Measurements from ENCODE around the gene TMEM53.
"Not testable (repeated sequence)": the region's sequence is repeated elsewhere in the genome, so short reads cannot be mapped to it uniquely, and the experiment has no call there.

Gene TMEM53

DNA sequence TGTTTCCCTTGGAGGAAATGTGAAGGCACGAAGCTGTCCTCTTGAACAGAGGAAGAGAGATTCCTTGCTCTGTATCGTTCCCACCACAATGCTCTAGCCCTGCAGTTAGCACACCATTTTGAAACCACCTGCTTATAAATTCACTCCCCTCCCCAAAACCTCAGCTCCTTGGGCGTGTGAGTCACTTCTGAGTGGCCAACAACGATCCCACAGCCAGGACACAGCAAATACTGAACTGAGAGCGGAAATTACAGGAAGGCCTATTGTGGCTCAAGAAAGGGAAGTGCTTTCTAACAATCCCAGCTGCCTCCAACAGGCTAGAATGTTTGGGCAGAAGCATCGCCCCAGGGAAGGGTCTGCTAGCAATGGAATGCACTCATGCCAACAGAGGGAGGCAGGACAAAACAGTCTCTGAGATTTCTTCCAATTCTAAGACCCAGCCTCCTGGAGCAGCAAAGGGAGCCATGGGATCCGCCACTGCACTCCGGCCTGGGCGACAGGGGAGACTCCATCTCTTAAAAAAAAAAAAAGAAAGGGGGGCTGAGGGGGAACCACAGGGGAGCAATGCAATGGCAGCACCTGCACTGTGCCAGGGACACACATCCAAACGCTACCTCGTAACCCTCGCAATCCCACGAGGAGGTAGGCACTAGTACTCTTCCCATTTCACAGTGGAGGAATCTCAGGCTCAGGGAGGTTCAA lies 1.9 kb downstream of the TMEM53 start:
- DNase-seq (ENCODE audit: low read depth), result no peak

DNA sequence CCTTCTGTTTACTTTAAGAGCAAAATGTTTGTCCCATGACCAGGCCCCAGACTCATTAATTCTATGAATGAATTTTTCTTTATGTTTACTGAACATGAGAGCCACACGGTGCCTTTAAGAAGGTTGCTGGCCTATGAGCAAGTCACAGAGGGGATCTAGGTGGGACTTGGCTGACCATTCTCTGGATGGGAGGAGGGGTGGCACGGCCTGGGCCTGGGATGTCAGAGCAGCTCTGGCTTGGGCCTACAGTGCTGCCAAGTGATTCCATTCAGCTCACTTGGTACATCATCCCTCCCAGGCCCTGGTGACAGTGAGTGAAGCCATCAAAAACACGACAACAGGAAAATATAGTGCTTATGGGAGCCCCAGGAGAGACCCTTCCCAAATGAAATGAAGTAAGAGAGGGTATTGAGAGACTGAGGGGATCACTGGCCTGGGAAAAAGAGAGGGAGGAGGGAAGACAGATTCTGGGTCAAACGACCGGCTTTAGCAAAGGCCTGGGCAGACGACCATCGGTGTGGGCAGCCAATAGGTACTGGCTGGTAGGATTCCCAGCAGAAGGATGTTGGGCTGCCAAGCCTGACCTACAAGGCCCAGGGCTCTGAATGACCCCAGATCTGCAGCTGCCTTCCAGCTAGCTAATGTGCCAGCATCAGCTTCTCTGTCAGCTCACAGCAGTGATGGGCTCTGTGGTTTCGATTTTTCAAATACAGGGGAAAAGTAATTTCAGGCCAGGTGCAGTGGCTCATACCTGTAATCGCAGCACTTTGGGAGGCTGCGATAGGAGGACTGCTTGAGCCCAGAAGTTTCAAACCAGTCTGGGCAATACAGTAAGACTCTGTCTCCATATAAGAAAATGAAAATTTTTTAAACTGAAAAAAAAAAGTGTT lies 3.3 kb downstream of the TMEM53 start:
- no peak for DNase-seq (ENCODE audit: low read depth)

DNA sequence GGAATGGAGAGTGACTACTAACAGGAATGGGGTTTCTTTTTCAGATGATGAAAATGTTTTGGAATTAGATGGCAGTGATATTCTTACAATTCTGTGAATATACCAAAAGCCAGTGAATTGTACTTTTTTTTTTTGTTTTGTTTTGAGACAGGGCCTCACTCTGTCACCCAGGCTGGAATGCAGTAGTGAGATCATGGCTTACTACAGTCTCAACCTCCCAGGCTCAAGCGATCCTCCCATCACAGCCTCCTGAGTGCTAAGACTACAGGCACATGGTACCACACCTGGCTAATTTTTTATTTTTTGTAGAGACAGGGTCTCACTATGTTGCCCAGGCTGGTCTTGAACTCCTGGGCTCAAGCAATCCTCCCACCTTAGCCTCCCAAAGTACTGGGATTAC lies 7.6 kb downstream of the TMEM53 start:
- DNase-seq (ENCODE audit: low read depth), result not testable (repeated sequence)

DNA sequence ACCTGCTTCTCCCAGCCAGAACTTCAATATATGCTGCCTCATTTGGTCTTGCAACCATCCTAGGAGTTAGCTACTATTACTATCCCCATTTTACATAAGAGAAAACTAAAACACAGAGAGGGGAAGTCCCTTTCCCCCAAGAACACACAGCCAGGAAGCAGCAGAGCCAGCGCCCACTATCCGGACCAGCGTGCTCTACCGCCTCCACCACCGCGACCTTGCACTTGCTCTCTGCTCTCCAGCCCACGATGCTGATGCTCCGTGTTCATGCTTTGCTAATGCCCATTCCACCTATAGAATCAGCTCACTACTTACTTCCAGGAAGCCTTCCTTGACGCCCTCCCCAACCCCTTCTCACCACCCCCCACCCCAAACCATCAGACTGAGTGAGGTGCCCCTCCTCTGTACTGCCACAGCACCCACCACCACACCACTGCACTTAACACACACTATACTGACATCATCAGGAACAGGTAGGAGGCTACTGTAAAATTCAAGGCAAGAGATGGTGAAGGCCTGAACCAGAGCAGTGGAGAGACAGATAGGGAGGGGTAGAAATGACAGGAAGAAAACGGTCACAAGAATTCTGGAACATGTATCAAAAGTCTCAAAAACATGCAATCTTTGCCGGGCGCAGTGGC lies 9.4 kb downstream of the TMEM53 start:
- peak; percentile 9 for DNase-seq (ENCODE audit: low read depth)

DNA sequence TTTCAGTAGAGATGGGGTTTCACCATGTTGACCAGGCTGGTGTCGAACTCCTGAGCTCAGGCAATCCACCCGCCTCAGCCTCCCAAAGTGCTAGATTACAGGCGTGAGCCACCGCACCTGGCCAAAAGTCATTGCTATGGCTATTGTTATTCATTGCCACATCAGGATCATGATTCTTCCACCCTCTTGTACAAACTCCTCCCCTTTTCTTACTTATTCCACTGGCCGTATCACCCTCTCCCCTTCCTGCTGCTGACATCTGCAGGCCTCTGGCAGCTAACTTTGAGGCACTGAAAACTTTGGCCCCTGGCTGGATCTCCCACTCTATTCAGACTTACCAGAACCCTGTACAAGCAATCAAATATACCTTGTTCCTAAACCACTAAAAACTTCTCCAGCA lies 10.9 kb downstream of the TMEM53 start:
- DNase-seq (ENCODE audit: low read depth), result no peak

DNA sequence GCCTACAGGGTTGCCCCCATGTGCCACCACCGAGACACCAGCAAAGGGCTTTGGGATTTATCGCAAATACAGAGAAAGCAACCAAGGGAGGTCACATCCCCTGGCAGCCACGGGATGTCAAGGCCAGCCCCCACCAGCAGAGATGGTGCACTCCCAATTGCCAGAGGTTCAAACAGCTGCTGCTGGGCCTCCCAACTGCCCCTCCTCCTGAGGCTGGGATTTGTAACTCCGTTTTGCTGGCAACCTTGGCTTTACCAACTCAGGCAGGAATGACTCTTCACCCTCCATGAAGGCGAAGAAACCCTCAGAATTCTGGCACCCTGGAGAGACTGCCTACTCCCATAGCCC lies 11.6 kb downstream of the TMEM53 start:
- DNase-seq (ENCODE audit: low read depth), result no peak

DNA sequence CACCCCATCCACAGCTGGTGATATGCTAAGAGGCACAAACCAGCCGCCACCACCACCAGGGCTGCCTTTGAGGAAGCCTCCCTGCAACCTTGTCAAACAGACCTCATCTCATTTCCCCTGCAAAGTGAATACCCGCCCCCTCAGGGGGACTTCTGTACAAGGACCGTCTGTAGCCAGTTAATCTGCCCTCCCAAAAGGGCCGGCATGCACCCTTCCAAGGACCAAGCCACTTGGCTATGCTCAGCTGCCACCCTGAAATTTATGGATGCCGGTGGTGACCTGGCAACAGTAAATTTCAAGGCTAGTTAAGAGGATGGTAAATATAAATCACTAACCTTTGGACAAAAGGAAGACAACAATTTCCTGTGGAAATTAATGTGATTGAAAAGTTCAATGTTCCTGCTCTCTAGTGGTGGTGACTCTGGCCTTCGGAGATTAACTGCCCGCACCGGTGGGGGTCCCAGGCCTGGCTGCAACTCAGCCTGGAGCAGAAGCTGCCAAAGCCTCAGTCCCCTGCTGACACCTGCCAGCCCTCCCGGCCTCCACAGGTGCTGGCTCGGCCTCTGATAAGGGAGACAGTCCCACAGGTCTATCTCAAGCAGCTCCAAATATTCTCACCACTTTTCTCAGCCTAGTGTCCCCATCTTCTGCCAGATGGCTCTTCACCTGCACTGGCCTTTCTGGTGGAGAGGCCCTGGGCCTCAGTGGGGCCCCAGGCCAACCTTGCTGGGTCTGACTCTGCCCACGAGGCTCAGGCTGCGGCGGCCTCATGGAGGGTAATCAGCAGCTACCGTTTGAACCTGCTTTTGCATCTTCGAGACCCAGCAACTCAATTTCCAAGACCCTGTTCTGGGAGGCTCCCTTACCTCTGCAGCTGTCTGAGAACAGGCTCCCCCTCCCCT lies 12.2 kb downstream of the TMEM53 start:
- no peak for DNase-seq (ENCODE audit: low read depth)

DNA sequence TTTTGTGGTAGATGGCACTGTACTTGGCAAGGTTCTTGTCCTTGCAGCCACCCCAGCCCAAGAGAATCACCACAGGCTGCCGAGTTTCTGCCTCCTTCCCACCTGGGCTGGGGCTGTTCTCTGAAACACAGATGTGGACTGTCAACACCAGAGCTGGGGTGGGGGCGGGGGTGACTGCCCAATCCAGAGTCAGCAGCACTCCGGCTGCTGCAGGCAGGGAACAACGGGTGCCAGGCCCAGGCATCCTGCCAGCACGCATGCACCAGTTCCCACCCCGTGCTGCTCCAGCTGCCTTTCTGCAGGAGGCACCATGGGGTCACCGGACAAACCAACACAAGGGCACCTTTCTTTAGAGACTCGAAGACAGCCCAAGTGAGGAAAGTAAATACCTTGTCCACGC lies 14.1 kb downstream of the TMEM53 start:
- no peak for DNase-seq (ENCODE audit: low read depth)

DNA sequence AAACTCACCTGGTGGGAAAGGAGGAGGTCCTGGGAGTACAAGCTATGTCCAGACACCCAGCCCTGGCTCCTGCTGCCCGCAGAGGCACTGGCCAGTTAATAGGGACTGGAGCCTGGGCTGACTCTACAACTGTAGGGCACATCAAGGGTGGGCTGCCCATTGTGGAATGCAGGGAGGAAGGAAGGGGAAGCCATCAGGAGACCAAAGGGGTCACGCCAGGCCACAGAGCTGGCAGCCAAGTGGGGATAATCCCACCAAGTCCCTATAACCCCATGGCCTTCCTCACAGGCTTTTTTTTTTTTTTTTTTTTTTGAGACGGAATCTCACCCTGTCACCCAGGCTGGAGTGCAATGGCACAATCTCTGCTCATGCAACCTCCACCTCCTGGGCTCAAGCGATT lies 14.7 kb downstream of the TMEM53 start:
- no peak for DNase-seq (ENCODE audit: low read depth)

DNA sequence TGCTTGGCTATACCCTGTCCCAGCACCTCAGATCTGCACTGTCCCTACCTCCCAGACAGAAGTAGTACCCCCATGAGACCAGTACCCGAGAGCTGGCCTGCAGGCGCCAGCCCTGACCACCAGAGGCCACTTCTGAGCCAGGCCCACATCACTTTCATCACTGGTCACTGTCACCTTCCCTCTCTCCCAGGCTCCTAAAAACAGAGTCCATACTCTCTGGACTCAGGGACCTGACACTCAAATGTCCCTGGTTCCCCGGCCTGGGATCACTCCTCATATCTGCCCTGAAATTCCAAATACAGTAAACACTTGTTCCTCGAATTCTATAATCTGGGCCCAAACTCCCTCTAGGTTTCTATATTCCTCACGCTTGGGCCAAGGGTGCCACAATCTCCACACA lies 18.7 kb downstream of the TMEM53 start:
- DNase-seq (ENCODE audit: low read depth), result no peak

DNA sequence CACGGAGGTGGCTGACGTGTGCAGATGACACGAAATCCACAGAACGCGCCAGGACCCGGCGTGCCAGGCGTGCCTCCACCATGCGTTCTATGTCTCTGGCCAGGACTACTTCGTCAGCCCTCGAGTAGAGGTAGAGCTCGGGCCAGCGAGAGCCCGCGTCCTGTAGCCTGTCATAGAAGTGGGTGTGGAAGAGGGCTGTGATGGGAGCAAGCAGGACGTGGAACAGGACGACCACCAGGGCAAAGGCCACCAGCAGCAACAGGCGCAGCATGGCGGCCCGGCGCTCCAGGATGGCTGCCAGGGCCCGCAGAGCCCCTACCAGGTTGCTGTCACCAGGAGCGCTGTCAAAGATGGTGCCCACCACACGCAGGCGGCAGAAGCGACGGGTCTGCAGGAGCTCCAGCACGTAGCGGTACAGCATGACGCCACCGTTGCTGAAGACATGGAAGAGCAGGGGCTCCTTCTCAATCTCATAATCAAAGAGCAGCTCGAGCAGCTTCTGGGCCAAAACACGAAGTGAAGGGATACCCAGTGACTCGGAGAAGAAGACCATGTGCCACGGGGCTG lies 19.6 kb downstream of the TMEM53 start:
- DNase-seq (ENCODE audit: low read depth), result no peak

DNA sequence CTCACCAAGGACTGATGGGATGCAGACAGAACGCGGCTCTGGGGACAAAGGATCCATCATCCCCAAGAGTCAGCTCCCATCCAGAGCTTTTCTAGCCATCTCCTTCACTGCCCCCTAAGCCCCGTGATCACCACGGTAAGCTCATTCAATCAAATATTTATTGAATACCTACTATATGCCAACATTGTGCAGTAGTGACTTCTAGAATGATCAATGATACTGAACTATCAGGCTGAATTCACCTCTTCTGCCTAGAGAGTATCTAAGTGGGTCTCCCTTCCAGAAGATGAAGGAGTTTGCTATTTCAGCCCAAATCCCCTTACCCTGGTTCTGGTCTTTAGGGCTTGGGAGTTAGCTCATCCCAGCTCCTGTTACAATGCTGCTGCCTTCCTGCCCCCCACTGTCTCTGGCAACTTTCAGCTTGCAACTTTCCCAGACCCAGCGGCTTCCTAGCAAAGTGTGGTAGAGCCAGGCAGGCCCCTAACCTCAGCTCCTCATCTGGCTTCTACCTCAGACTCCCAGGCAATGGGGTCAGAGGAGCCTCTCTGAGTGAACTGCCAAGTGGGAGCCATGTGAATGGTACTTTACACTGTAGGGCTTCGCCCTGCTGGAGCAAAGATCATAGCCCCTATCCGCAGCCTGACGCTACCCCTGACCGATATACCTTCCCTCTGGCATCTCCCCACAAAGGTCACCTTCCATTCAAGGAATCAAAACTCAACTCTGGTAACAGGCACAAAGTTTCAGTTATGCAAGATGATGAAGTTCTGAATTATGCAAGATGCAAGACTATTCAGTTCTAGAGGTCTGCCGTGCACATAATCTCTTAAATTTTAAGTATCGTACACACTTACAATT lies 20.9 kb downstream of the TMEM53 start:
- DNase-seq (ENCODE audit: low read depth), result no peak

DNA sequence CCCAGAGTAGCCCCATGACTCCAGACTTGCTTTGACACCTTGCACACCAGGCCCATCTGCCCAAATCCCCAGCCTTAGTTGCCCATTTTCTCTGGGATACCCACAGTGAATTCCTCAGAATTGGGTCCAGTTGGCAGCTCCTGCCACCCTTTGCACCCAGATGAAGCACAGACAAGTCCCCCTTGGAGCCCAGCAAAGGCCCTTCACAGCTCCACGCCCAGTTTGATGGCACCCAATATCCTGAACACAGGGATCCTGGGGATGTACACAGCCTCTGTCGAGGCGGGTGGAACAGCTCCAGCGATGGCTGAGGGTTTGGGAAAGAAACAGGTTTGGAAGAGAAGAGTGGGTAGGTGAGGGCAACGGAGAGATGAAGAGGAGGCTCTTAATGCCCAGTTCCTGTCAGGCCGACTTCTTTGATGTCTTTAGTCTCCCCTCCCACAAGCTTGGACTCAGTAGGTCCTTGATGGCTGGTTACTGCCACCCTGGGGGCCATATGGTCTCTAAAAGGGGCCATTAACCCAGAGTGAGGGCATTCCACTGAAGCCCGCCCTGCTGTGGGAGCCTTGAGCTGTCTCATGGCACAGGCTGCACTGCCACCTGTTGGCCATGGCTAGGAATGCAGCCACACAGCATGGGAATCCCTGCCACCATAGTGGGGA lies 21.7 kb downstream of the TMEM53 start:
- DNase-seq (ENCODE audit: low read depth), result peak; percentile 66

DNA sequence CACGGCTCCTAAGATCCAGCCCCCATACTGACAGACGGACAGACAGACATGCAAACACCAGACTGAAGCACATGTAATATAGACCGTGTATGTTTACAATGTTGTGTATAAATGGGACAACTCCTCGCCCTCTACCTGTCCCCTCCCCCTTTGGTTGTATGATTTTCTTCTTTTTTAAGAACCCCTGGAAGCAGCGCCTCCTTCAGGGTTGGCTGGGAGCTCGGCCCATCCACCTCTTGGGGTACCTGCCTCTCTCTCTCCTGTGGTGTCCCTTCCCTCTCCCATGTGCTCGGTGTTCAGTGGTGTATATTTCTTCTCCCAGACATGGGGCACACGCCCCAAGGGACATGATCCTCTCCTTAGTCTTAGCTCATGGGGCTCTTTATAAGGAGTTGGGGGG lies 23.2 kb downstream of the TMEM53 start:
- no peak for DNase-seq (ENCODE audit: low read depth)

DNA sequence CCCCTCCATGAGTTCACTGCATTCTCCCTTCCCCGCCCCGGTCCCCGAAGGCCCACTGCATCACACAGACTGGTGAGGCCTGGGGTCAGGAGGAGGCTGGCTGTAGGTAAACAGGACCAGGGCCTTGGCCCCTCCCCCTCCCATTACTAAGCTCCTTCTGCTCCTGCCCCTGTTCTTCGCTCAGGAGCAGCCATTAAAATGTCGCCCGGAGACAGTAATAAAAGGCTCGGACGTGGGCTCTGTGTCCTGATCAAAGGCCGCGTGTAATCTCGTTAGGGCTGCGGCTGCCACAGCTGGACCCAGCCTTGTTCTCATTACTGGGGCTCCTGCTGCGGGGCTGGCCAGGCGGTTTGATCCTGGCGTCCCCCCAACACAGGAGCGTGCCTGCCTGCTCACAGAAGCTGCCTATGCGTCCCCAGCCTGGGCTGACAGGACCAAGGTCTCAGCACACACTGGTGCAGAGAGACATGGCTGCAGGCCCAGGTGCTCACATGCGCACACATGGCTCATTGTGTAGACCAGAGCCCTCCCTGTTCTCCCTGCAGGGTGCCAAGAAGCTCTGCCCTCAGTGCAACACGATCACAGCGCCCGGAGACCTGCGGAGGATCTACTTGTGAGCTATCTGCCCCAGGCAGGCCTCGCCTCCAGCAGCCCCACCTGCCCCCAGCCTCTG lies 24.0 kb downstream of the TMEM53 start:
- DNase-seq (ENCODE audit: low read depth), result no peak

DNA sequence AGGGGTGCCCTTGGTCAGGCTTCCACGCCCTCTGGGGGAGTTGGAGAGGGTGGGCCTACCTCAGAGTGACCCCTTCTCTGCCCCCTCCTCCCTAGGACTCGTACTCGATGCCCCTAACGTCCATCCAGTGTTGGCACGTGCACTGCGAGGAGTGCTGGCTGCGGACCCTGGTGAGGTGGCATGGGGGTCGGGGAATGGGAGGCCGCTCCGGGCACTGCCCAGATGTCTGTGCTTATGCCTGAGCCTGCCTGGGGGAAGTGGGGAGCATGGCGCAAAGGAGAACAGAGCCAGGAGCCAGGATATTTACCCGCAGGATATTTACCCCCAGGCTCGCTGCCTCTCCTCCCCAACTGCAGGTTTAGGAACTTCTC lies 24.5 kb downstream of the TMEM53 start:
- no peak for DNase-seq (ENCODE audit: low read depth)

DNA sequence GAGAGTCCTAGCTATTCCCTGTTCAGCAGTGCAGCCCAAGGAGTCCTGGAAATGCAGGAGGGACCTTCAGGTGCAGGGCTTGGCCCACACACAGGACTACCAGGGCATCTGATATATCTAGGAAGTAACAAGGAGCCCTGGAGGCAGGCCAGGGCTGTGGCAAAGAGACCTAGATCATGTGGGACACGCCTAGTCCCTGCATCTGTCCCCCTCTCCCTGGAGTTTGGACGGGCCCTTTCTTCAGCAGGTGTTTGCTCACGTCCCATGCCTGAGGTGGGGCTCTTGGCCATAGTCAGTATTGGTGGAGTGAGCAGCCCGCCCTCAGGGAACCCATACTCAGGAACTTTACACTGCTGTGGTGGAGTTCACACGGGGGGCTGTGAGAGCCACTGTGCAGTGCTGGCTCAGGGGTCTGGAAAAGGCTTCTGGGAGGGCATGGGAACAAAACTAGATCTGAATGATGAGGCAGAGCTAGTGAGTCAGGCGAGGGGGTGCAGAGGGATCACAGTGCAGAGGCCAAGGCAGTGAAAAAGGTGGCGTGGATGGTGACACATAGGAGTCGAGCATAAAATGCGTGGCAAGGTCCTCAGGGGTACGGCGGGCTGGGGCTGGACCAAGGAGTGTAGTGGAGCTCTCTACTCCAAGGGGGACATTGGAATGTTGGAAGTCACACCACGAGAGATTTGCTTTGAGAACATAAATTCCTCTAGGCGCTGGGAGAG lies 25.6 kb downstream of the TMEM53 start:
- DNase-seq (ENCODE audit: low read depth), result no peak

DNA sequence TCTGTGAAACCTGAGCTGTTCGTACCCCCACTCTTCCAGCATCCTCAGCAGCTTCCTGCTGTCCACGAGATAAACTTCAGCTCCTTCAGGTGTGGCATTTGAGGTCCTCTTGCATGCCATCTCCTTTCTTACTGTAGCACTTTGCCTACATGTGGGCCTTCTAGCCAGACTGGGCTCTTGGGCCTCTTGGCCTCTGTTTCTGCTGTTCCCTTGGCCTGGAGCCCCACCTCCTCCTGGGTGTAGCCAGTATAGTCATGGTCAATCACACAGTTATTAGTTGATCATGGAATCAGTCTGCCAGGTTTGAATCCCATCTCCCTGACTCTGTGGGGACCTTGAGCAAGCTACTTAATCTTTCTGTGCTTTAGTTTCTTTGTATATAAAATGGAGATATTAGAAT lies 26.4 kb downstream of the TMEM53 start:
- no peak for DNase-seq (ENCODE audit: low read depth)

Measured in activated T-helper 9 cell treated with anti-CD3 and anti-CD28 coated beads, Interleukin-2, amount 50 U/mL, for 16 hours (primary cell).